ENCODE data around the gene NHLH2. TPM values are rescaled to one million over a fixed set of nuclear protein-coding genes. Genes with fewer than 3 reads are reported as not detected.

The NHLH2 gene
- not detected for total RNA-seq

GRCh38 chr1:115840605-115841460, at the start of gene NHLH2:
Gene NHLH2 (minus strand): TSS chr1:115841126. CDS start chr1:115838372, 2,754 bp downstream.

Other genes with a start within 250 kb of the NHLH2 start
- 10 to 100 TPM; 27.2 to 32.0 TPM for gene VANGL1, start 199.2 kb downstream of the NHLH2 start, total RNA-seq
- 1 to 10 TPM; 2.3 to 3.8 TPM for gene CASQ2, start 72.4 kb downstream of the NHLH2 start, total RNA-seq
- 1 to 10 TPM; 3.4 to 9.3 TPM for gene SLC22A15, start 135.4 kb upstream of the NHLH2 start, total RNA-seq